NCI-H774 (cell line): ENCODE measurements around the gene RBM48.
A peak's percentile ranks its signal among the peaks of the same experiment; 100 is the strongest.
"Not testable (repeated sequence)": the region's sequence is repeated elsewhere in the genome, so short reads cannot be mapped to it uniquely, and the experiment has no call there.

ENCODE experiments used
- DNase-seq: peaks from one replicate; lab custom pipeline; 2025; lab: John Stamatoyannopoulos, UW

The RBM48 gene

GRCh38 chr7:92528188-92528957, at the start of gene RBM48, which contains the start of gene PEX1:
RBM48 (plus strand) TSS chr7:92528795; CDS start chr7:92528814, 19 bp downstream.
PEX1 (minus strand) TSS chr7:92528520; CDS start chr7:92528435, 85 bp downstream.
- peak; percentile 99 for DNase-seq

GRCh38 chr7:92479146-92479545, 49.4 kb upstream of the RBM48 start:
- not testable (repeated sequence) for DNase-seq

GRCh38 chr7:92483624-92484023, 45.0 kb upstream of the RBM48 start:
- not testable (repeated sequence) for DNase-seq

GRCh38 chr7:92484226-92484625, 44.4 kb upstream of the RBM48 start:
- DNase-seq: not testable (repeated sequence)

GRCh38 chr7:92485267-92485892, 43.2 kb upstream of the RBM48 start:
- DNase-seq: no peak

GRCh38 chr7:92485974-92486373, 42.6 kb upstream of the RBM48 start:
- DNase-seq: no peak

- no peak for DNase-seq
Measured at GRCh38 chr7:92487804-92488203, 40.8 kb upstream of the RBM48 start.

- DNase-seq: no peak
Measured at GRCh38 chr7:92489634-92490033, 39.0 kb upstream of the RBM48 start.

- DNase-seq: no peak
Measured at GRCh38 chr7:92496876-92497275, 31.7 kb upstream of the RBM48 start.

- DNase-seq: no peak
Measured at GRCh38 chr7:92498557-92498956, 30.0 kb upstream of the RBM48 start.

GRCh38 chr7:92503767-92504166, 24.8 kb upstream of the RBM48 start:
- DNase-seq: no peak

- DNase-seq: no peak
Measured at GRCh38 chr7:92504563-92504962, 24.0 kb upstream of the RBM48 start.

GRCh38 chr7:92506363-92506762, 22.2 kb upstream of the RBM48 start:
- no peak for DNase-seq

GRCh38 chr7:92508946-92509345, 19.6 kb upstream of the RBM48 start:
- no peak for DNase-seq

- DNase-seq: no peak
Measured at GRCh38 chr7:92513167-92513902, 15.3 kb upstream of the RBM48 start.

- DNase-seq: no peak
Measured at GRCh38 chr7:92517631-92518030, 11.0 kb upstream of the RBM48 start.

- no peak for DNase-seq
Measured at GRCh38 chr7:92520024-92520423, 8.6 kb upstream of the RBM48 start.

GRCh38 chr7:92523110-92523509, 5.5 kb upstream of the RBM48 start:
- DNase-seq: no peak

GRCh38 chr7:92527300-92528187, 1.1 kb upstream of the RBM48 start:
- peak; percentile 17 for DNase-seq

- no peak for DNase-seq
Measured at GRCh38 chr7:92528958-92529264, 316 bp downstream of the RBM48 start.

- no peak for DNase-seq
Measured at GRCh38 chr7:92534572-92534971, 6.0 kb downstream of the RBM48 start.

GRCh38 chr7:92543542-92543941, 14.9 kb downstream of the RBM48 start:
- DNase-seq: not testable (repeated sequence)
